Renal cortex interstitium (tissue), 11 donors: ENCODE results near the gene CRYBB1. TPM values are rescaled to one million over a fixed set of nuclear protein-coding genes. Genes with fewer than 3 reads are reported as not detected.

Experiments used
- DNase-seq, 11 donors: peaks; one replicate each; pipeline ENCODE4 v3.0.0-alpha.2; 2013; ENCODE audit warnings: low read depth in 9 of 11, low spot score in 4 of 11; ENCODE audit errors: extremely low read depth in 1 of 11
- polyA plus RNA-seq, 3 donors: library from polyadenylated mRNA; unstranded; fragments of 120-200 nt; gene quantifications; one replicate each; pipeline ENCODE4 v1.2.1, GENCODE V29; 2013; ENCODE audit not compliant: insufficient read length in 3 of 3

Gene CRYBB1
- polyA plus RNA-seq, 3 donors: 0.42 to 1.0 (median 0.82) TPM

GRCh38 chr22:26643418-26644100, 25.7 kb upstream of the CRYBB1 start:
- DNase-seq: no peak

- no peak for DNase-seq
Observed at GRCh38 chr22:26642465-26643417, 24.9 kb upstream of the CRYBB1 start.

- no peak for DNase-seq
Observed at GRCh38 chr22:26636296-26636695, 18.5 kb upstream of the CRYBB1 start.

- DNase-seq: no peak
Observed at GRCh38 chr22:26635117-26635516, 17.3 kb upstream of the CRYBB1 start.

GRCh38 chr22:26634189-26634588, 16.4 kb upstream of the CRYBB1 start:
- no peak for DNase-seq

GRCh38 chr22:26632422-26633155, 14.8 kb upstream of the CRYBB1 start:
- DNase-seq: no peak

GRCh38 chr22:26631282-26631681, 13.5 kb upstream of the CRYBB1 start:
- no peak for DNase-seq

- DNase-seq: no peak
Observed at GRCh38 chr22:26629988-26630761, 12.3 kb upstream of the CRYBB1 start.

GRCh38 chr22:26624803-26625202, 7.0 kb upstream of the CRYBB1 start:
- no peak for DNase-seq

- DNase-seq: no peak
Observed at GRCh38 chr22:26623984-26624383, 6.2 kb upstream of the CRYBB1 start.

GRCh38 chr22:26621663-26622062, 3.8 kb upstream of the CRYBB1 start, which contains the start of gene CRYBA4:
Gene CRYBA4 (plus strand): TSS chr22:26621963. CDS start chr22:26622597, 634 bp downstream.
- no peak for DNase-seq

GRCh38 chr22:26620197-26620596, 2.4 kb upstream of the CRYBB1 start:
- no peak for DNase-seq

- no peak for DNase-seq
Observed at GRCh38 chr22:26619510-26619909, 1.7 kb upstream of the CRYBB1 start.

- DNase-seq: no peak
Observed at GRCh38 chr22:26618455-26618854, 628 bp upstream of the CRYBB1 start.

- no peak for DNase-seq
Observed at GRCh38 chr22:26616650-26617049, 1.2 kb downstream of the CRYBB1 start.

GRCh38 chr22:26615830-26616435, 1.9 kb downstream of the CRYBB1 start:
- DNase-seq: no peak

- DNase-seq: no peak
Observed at GRCh38 chr22:26615149-26615548, 2.7 kb downstream of the CRYBB1 start.

- DNase-seq: no peak
Observed at GRCh38 chr22:26614322-26614721, 3.5 kb downstream of the CRYBB1 start.
